ENCODE results near the gene GRIN2A.

Gene GRIN2A

GRCh38 chr16:10026593-10026992 is 155.6 kb downstream of the GRIN2A start:
- Mint-ChIP-seq H3K27ac (no peak overlapping the region), H3K4me1 (no peaks in the 10 kb centered on the region), H3K27me3 (ENCODE audit: low read depth) (peaks cover 19% of the 10 kb centered on the region), H3K9me3 (no peaks in the 10 kb centered on the region), H3K4me3 (no peak overlapping the region), H3K36me3 (ENCODE audit: low read depth) (no peaks in the 10 kb centered on the region)
- no peak for TF ChIP-seq CTCF (IDR thresholded peaks at IDR 0.05; ENCODE audit: unreplicated experiment in 3 of 3)

- Mint-ChIP-seq H3K4me3 (no peak overlapping the region), H3K36me3 (ENCODE audit: low read depth) (no peaks in the 10 kb centered on the region), H3K4me1 (no peaks in the 10 kb centered on the region), H3K9me3 (no peaks in the 10 kb centered on the region), H3K27me3 (ENCODE audit: low read depth) (peaks cover 15% of the 10 kb centered on the region), H3K27ac (no peak overlapping the region)
- TF ChIP-seq CTCF (IDR thresholded peaks at IDR 0.05; ENCODE audit: unreplicated experiment in 3 of 3): no peak
Observed at GRCh38 chr16:10022098-10022497, 160.1 kb downstream of the GRIN2A start.

- TF ChIP-seq CTCF (IDR thresholded peaks at IDR 0.05; ENCODE audit: unreplicated experiment in 3 of 3): no peak
- Mint-ChIP-seq H3K4me1 (no peaks in the 10 kb centered on the region), H3K36me3 (ENCODE audit: low read depth) (no peaks in the 10 kb centered on the region), H3K27ac (no peak overlapping the region), H3K9me3 (no peaks in the 10 kb centered on the region), H3K27me3 (ENCODE audit: low read depth) (peaks cover 14% of the 10 kb centered on the region), H3K4me3 (no peak overlapping the region)
Observed at GRCh38 chr16:10020866-10021265, 161.4 kb downstream of the GRIN2A start.

GRCh38 chr16:10016752-10017151 is 165.5 kb downstream of the GRIN2A start:
- no peaks in the 10 kb centered on the region for H3K9me3 Mint-ChIP-seq
- no peak overlapping the region for H3K4me3 Mint-ChIP-seq
- H3K36me3 Mint-ChIP-seq (ENCODE audit: low read depth): no peaks in the 10 kb centered on the region
- H3K4me1 Mint-ChIP-seq: no peaks in the 10 kb centered on the region
- no peak for TF ChIP-seq CTCF (IDR thresholded peaks at IDR 0.05; ENCODE audit: unreplicated experiment in 3 of 3)
- peaks cover 12% of the 10 kb centered on the region for H3K27me3 Mint-ChIP-seq (ENCODE audit: low read depth)
- no peak overlapping the region for H3K27ac Mint-ChIP-seq

- Mint-ChIP-seq H3K4me3 (no peak overlapping the region), H3K36me3 (ENCODE audit: low read depth) (no peaks in the 10 kb centered on the region), H3K27ac (no peak overlapping the region), H3K27me3 (ENCODE audit: low read depth) (peaks cover 8% of the 10 kb centered on the region), H3K4me1 (no peaks in the 10 kb centered on the region), H3K9me3 (no peaks in the 10 kb centered on the region)
- TF ChIP-seq CTCF (IDR thresholded peaks at IDR 0.05; ENCODE audit: unreplicated experiment in 3 of 3): no peak
Observed at GRCh38 chr16:10015397-10015796, 166.8 kb downstream of the GRIN2A start.

GRCh38 chr16:10013774-10014173 is 168.5 kb downstream of the GRIN2A start:
- H3K9me3 Mint-ChIP-seq: no peaks in the 10 kb centered on the region
- H3K4me3 Mint-ChIP-seq: no peak overlapping the region
- no peaks in the 10 kb centered on the region for H3K4me1 Mint-ChIP-seq
- H3K36me3 Mint-ChIP-seq (ENCODE audit: low read depth): no peaks in the 10 kb centered on the region
- H3K27ac Mint-ChIP-seq: no peak overlapping the region
- H3K27me3 Mint-ChIP-seq (ENCODE audit: low read depth): peaks cover 8% of the 10 kb centered on the region
- TF ChIP-seq CTCF (IDR thresholded peaks at IDR 0.05; ENCODE audit: unreplicated experiment in 3 of 3): no peak

Data from nephron (organoid).